Breast epithelium (tissue), 4 donors: Measurements from ENCODE around the gene ZNF223. TPM values are rescaled to one million over a fixed set of nuclear protein-coding genes. Genes with fewer than 3 reads are reported as not detected.

Experiments
- DNase-seq, 2 donors: peaks; one replicate each; pipeline ENCODE4 v3.0.0-alpha.2; 2019; ENCODE audit warnings: low spot score in 2 of 2
- H3K27ac ChIP-seq, 2 donors: fragments of 200-600 bp; sonication (generic) in 1 of 2; one replicate each; pipeline ENCODE4 v1.5.1; 2016 to 2019; ENCODE audit warnings: mild to moderate bottlenecking in 1 of 2
- H3K27me3 ChIP-seq, 2 donors: fragments of 200-600 bp; sonication (generic) in 1 of 2; one replicate each; pipeline versions ENCODE4 v1.5.1 to v1.6.0; 2017 to 2019; ENCODE audit warnings: control low read depth in 1 of 2, mild to moderate bottlenecking in 1 of 2
- H3K36me3 ChIP-seq: fragments of 200-600 bp; one replicate; pipeline ENCODE4 v1.5.1; 2019
- H3K4me1 ChIP-seq, 2 donors: fragments of 200-600 bp; sonication (generic); one replicate each; pipeline ENCODE4 v1.5.1; 2016 to 2019; ENCODE audit warnings: control low read depth in 1 of 2
- H3K4me3 ChIP-seq, 3 donors: fragments of 200-600 bp; sonication (generic); 1 replicate in 2 of 3; 2 replicates in 1 of 3; pipeline ENCODE4 v1.5.1; 2016 to 2019; ENCODE audit warnings: mild to moderate bottlenecking in 3 of 3, moderate library complexity in 2 of 3
- H3K9me3 ChIP-seq, 2 donors: fragments of 200-600 bp; sonication (generic) in 1 of 2; one replicate each; pipeline ENCODE4 v1.5.1; 2016 to 2019; ENCODE audit warnings: control low read depth in 1 of 2
- CTCF ChIP-seq, 3 donors: fragments of 450-650 bp; IDR thresholded peaks; one replicate each; pipeline ENCODE4 v1.5.1; 2016 to 2017; ENCODE audit warnings: antibody characterized with exemption in 3 of 3, mild to moderate bottlenecking in 3 of 3, moderate library complexity in 3 of 3
- POLR2A ChIP-seq: fragments of 450-650 bp; IDR thresholded peaks from one replicate; pipeline ENCODE4 v1.6.1; 2016; ENCODE audit warnings: antibody characterized with exemption, mild to moderate bottlenecking, moderate library complexity
- POLR2AphosphoS5 ChIP-seq, 3 donors: sonication (generic); formaldehyde crosslinking; IDR thresholded peaks; one replicate each; pipeline ENCODE4 v1.6.1; 2017; ENCODE audit warnings: antibody characterized with exemption in 3 of 3
- intact Hi-C: fragments of 100-400 bp; cut with DNase I; formaldehyde crosslinking; loops from one replicate; pipeline ENCODE4 v1.15.1; 2023; ENCODE audit warnings: low total_unique reads
- total RNA-seq, 3 donors: library from RNA; depleted of rRNA; stranded (reverse); fragments of >200 nt; gene quantifications; one replicate each; pipeline ENCODE4 v1.1.0, GENCODE V29; 2016

The ZNF223 gene
- total RNA-seq, 3 donors from 2014 or later, result 2.6 to 12.3 (median 5.6) TPM

- Histone ChIP-seq H3K27me3 (no peaks in the 10 kb centered on the region), H3K9me3 (peaks cover 0 to 7% of the 10 kb centered on the region in 2 donors), H3K4me1 (no peaks in the 10 kb centered on the region), H3K36me3 (peaks cover 5% of the 10 kb centered on the region), H3K4me3 (peak overlapping the region; percentile 64 to 87 (median 80)), H3K27ac (peak overlapping the region; percentile 61 to 85)
- no peak for TF ChIP-seq POLR2A
- peak in 1 of 3 donors; percentile 7 for TF ChIP-seq CTCF (IDR thresholded peaks at IDR 0.05)
- TF ChIP-seq POLR2AphosphoS5 (IDR thresholded peaks at IDR 0.05), result no peak
- intact Hi-C loops, result no loop called here
- peak in 1 of 2 donors; percentile 54 for DNase-seq
Measured at GRCh38 chr19:44050740-44051649, 841 bp upstream of the ZNF223 start.

GRCh38 chr19:44055870-44056269 is 4.0 kb downstream of the ZNF223 start:
- intact Hi-C loops, result no loop called here
- H3K36me3 ChIP-seq, result peaks cover 12% of the 10 kb centered on the region

GRCh38 chr19:44059229-44059628 is 7.4 kb downstream of the ZNF223 start:
- H3K4me1 ChIP-seq, result no peaks in the 10 kb centered on the region
- TF ChIP-seq POLR2AphosphoS5 (IDR thresholded peaks at IDR 0.05) (no peak), POLR2A (no peak), CTCF (IDR thresholded peaks at IDR 0.05) (no peak)
- intact Hi-C loops, result no loop called here
- H3K27ac ChIP-seq, result no peak overlapping the region
- H3K27me3 ChIP-seq, result no peaks in the 10 kb centered on the region
- H3K9me3 ChIP-seq, result peaks cover 42 to 48% of the 10 kb centered on the region in 2 donors
- DNase-seq, result no peak
- H3K4me3 ChIP-seq, result no peak overlapping the region
- H3K36me3 ChIP-seq, result peaks cover 39% of the 10 kb centered on the region

More at GRCh38 chr19:44055870-44056269, 4.0 kb downstream of the ZNF223 start:
- no peak overlapping the region for H3K27ac ChIP-seq
- peaks cover 16 to 26% of the 10 kb centered on the region in 2 donors for H3K9me3 ChIP-seq
- no peak overlapping the region for H3K4me3 ChIP-seq
- no peaks in the 10 kb centered on the region for H3K27me3 ChIP-seq
- no peaks in the 10 kb centered on the region for H3K4me1 ChIP-seq
- DNase-seq, result no peak
- TF ChIP-seq POLR2AphosphoS5 (IDR thresholded peaks at IDR 0.05) (no peak), POLR2A (no peak), CTCF (IDR thresholded peaks at IDR 0.05) (no peak)

GRCh38 chr19:44061038-44061437 is 9.2 kb downstream of the ZNF223 start:
- H3K27me3 ChIP-seq, result no peaks in the 10 kb centered on the region
- H3K9me3 ChIP-seq, result peaks cover 50 to 66% of the 10 kb centered on the region in 2 donors
- no peak for DNase-seq
- no peak overlapping the region for H3K27ac ChIP-seq
- H3K4me3 ChIP-seq, result no peak overlapping the region
- TF ChIP-seq POLR2A (no peak), CTCF (IDR thresholded peaks at IDR 0.05) (no peak), POLR2AphosphoS5 (IDR thresholded peaks at IDR 0.05) (no peak)
- H3K4me1 ChIP-seq, result no peaks in the 10 kb centered on the region
- intact Hi-C loops, result no loop called here
- H3K36me3 ChIP-seq, result peaks cover 47% of the 10 kb centered on the region

GRCh38 chr19:44066305-44066704 is 14.5 kb downstream of the ZNF223 start:
- peaks cover 43% of the 10 kb centered on the region for H3K36me3 ChIP-seq
- H3K27ac ChIP-seq, result no peak overlapping the region
- intact Hi-C loops, result no loop called here
- no peak for DNase-seq
- peaks cover 45 to 85% of the 10 kb centered on the region in 2 donors for H3K9me3 ChIP-seq
- no peak overlapping the region for H3K4me3 ChIP-seq
- H3K4me1 ChIP-seq, result no peaks in the 10 kb centered on the region
- TF ChIP-seq POLR2A (no peak), POLR2AphosphoS5 (IDR thresholded peaks at IDR 0.05) (no peak), CTCF (IDR thresholded peaks at IDR 0.05) (no peak)
- no peaks in the 10 kb centered on the region for H3K27me3 ChIP-seq
